Forelimb muscle (tissue), 1 donor: ENCODE results near the gene SLC19A1. TPM values are rescaled to one million over a fixed set of nuclear protein-coding genes. Genes with fewer than 3 reads are reported as not detected.

Experiments
- DNase-seq: peaks from one replicate; pipeline ENCODE4 v3.0.0-alpha.2; 2013; ENCODE audit warnings: low read depth
- polyA plus RNA-seq: library from polyadenylated mRNA; unstranded; fragments of 120-200 nt; gene quantifications from one replicate; pipeline ENCODE4 v1.2.1, GENCODE V29; 2013; ENCODE audit not compliant: insufficient read length

The SLC19A1 gene
- polyA plus RNA-seq, 1 donor, result 8.5 TPM

DNA sequence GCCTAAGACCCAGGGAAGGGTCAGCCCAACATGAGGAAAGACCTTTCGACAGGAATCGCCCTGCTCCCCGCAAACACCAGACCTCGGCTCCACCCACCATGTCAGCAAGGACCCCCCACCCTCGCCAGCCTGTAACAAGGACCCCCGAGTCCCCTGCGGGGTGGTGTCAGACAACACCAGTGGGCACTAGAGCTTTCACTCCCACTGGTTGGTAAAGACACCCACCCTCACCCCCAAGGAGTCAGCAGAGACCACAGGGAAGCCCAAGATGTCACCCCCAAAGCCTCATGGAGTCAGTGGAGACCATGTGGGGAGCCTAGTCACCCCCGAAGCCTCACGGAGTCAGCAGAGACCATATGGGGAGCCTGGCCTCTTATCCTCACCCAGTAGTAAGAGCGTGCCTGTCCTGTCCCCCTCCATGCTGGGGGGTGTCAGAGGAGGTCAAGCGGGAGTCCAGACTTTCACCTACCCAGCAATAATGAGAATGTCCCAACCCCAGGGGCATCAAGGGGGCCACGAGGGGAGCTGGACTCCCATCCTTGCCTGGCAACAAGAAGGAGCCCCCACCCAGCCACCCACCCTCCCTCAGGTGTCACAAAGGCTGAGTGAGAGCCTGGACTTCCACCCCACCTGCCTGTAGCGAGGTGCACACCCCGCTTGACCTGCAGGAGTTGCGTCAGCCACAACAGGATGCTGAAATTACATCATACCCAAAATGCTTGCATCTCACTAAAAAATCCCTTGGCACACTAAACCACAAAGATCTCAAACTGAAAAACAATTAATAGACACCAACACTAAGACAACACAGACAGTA is 24.8 kb downstream of the SLC19A1 start:
- DNase-seq, result no peak

DNA sequence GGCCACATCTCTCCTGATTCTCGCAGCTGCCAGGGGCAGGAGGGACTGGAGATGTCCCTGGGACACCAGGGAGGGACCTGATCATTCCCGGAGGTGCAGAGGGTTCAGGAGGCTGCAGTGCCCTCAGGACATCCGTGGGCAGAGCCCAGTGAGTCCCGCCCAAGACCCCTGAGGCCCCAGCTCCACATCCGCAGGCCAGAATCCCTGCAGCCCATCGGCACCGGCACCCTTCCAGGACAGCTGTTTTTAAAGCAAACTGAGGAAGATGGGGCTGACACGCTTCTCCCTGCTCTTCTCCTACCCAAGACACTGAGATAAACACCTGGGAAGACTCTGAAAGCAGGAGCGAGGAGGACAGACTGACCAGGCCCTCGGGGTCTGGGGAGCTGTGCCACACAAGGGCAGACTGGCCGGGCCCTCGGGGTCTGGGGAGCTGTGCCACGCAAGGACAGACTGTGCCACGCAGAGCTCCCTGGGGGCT is 25.5 kb downstream of the SLC19A1 start:
- no peak for DNase-seq

DNA sequence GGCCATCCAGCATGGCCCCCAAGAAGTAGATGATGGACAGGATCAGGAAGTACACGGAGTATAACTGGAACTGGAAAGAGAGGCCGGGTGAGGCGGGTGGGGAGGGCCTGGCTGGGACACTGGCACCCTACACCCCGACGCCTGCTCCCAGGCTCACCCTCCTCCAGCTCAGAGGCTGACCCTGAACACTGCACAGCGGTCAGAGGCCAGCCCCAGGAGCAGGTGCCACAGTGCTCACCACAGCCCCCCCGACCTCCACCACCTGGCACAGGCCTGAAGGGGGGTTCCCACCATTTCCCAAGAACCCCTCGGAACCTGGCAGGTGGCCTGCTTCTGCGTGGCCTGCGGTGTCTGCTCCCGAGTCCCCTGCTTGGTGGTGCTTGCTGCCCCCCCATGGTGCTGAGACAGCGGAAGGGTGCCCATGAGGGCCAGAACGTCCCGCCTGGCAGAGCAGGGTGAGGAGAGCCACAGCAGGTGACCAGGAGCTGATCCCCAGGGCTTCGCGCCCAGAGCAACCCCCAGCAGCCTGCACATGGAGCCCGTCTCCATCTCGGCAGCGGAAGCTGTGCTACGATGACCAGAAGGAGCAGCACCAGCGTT is 26.1 kb downstream of the SLC19A1 start:
- no peak for DNase-seq

DNA sequence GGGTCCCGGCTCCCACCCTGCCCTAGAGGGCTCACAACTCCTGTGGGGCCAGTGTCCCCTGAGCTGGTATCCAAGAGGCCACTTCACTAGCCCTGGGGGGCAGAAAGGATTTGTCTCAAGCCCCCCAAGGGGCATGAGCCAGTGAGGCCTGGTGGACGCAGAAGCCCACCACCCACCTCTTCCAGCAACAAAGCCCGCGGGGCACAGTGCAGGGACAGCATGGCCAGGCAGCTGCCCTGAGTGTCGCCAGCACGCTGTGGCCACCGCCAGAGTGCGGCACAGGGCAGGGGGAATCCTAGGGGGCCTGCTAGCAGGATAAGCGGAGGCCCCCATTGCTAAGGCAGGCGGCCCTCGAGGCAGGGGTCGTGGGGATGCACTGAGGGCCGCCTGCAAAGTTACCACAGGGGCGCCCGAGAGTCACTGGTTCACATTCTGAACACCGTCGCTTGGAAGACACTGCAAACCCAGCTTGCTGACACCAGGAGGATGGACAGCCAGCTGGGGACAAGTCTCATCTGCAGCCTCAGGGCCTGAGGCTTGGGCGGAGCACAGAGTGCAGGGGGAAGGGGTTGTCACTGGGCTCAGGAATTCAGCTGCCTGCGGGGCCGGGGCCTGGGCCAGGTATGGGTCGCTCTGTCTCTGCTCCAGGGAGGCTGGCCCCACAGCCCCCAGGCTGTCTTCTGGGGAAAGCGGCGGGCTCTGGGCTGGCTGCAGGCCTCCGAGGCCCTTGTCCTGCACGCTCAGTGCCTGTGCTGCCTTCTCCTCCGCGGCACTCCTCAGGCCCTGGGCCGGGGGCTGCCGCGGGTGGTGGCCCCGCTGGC is 26.8 kb downstream of the SLC19A1 start:
- DNase-seq, result no peak

DNA sequence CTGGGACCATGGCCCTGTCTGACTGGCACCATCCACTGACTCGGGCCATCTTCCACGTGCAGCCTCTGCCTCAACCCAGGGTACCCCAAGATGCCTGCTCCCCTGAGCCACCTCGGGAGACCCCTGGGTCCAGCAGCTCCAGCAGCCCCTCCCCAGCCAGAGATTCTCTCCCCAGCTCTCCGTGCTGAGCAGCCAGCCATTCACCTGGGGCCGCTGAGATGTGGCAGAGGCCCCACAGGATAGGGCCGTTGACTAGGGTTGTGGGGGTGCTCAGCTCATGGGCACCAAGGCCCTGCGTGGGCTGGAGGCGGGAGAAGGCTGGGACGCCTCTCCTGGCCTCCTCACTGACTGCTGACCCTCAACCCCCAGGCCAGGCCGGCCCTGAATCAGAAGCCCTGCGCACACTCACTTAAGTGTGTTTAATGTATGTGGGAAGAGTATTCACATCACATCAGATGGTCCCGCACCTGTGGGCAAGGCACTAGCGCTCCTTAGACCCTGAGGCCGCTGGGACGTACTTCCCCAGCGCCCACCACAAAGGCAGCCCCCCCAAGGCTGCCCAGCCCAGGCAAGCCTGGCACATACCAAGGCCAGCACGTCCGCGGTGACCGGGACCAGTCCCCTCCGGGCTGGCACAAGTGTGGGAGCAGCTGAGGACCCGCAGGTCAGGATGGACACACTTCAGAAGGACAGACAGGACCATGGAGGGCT is 27.8 kb downstream of the SLC19A1 start:
- no peak for DNase-seq

DNA sequence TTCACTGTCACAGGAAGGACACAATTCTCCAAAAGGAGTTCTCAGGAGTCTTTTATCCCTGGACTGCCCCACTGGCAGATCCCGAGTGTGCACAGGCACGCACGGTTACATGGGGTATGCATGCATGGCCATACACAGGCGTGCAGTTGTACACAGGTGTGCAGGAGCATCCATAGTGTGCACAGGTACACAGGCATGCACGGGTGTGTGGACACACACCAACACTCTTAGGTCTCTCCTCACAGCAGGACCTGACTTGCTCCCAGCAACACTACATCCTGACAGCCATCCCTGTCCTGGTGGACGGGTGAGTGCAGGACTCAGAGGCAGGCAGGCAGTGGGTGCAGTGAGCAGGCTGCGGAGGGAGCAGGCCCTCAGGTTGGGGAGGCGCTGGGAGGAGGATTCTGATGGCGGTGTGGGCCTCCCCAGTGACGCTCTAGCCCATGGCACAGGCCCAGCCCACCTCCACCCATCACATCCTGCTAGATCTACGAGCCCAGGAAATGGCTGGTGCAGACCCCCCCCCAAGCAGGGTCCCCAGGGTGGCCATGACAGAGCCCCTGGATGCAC is 28.4 kb downstream of the SLC19A1 start:
- DNase-seq, result no peak

DNA sequence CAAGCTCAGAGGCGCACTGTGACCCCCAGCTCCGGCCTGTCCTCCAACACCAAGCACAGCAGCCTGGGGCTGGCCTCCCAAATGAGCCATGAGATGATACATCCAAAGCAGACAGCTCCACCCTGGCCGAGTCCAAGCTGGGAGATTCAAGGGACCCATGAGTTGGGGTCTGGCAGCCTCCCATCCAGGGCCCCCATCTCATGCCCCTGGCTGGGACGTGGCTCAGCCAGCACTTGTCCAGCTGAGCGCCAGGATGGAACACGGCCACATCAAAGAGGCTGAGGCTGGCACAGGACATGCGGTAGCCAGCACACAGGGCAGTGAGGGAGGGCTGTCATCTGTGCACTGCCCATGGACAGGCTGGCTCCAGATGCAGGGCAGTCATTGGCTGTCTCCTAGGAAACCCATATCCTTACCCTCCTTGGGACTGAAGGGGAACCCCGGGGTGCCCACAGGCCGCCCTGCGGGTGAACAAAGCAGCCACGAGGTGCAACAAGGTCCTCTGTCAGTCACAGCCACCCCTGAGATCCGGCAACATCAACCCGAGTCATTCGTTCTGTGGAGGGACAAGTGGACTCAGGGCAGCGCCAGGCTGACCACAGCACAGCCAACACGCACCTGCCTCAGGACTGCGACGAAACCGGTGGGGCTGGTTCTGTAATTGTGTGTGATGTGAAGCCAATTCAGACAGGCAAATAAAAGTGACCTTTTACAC is 29.1 kb downstream of the SLC19A1 start:
- no peak for DNase-seq

DNA sequence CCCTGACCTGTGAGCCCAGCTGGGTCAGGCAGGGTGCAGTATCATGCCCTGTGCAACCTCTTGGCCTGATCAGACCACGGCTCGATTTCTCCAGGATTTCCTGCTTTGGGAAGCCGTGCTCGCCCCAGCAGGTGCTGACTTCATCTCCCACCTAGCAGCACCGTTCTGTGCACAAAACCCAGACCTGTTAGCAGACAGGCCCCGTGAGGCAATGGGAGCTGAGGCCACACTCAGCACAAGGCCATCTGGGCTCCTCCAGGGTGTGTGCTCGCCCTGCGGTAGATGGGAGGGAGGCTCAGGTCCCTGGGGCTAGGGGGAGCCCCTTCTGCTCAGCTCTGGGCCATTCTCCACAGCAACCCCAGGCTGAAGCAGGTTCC is 29.6 kb downstream of the SLC19A1 start:
- no peak for DNase-seq

DNA sequence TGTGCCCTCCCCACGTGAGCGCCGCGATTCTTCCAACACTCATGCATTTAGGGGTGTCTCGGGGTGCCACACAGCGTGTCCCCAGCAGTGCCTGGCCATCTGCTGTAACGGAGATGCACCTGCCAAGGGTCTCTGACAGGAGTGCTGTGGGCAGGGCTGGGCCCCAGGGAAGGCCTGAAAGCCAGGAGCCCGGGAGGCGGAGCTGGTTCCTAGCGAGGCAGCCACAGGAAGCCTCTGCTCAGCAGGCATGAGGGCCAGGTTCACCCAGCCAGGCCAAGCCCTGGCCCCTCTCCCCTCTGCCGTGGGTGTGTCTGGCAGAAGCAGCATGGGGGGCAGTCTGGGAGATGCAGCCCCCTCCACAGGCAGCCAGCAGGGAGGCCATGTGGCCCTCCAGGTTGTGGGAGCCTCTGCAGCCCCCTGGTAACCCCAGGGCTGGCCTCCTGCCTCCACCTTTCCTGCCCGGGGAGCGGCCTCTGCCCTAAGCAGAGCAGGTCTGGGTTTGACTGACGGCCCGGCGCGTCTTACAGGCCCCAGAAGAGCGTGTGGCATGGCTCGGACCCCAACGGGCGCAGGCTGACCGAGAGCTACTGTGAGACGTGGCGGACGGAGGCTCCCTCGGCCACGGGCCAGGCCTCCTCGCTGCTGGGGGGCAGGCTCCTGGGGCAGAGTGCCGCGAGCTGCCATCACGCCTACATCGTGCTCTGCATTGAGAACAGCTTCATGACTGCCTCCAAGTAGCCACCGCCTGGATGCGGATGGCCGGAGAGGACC is 30.4 kb downstream of the SLC19A1 start:
- DNase-seq, result no peak

DNA sequence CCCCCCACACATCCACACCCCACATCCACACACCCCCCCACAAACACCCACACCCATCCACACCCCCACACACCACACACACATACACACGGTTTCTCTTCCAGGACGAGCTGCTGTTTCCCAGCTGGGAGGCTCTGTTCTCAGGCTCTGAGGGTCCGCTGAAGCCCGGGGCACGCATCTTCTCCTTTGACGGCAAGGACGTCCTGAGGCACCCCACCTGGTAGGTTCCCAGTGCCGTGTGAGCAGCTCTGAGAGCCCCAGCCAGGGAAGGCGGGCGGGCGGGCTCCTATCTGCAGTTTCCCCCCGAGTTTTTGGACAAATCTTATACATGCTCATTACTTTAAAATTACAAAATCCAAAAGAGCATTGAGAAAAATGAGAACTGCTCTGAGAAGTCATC is 31.2 kb downstream of the SLC19A1 start:
- no peak for DNase-seq

DNA sequence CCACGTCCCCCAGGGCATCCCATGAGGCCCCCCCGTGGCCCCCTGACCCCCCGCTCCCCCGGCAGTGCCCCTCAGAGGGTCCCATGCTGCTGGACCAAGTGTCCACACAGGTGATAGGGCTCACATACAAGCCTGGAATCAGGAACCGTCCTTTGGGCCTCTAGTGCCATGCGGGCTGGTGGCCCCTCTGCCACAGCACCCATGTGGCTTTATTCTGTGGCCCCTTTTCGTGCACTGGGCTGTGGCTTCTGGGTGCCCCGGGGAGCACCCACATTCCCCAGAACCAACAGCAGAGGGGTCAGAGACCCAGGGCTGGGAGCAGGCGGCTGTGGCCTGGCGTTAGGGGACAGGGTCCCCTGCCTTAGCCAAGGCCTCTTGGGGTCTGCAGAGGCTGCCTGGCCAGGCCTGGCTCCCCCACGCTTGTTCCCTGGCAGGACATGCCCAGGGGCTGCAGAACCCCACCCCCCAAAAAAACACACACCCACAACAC is 31.7 kb downstream of the SLC19A1 start:
- no peak for DNase-seq

DNA sequence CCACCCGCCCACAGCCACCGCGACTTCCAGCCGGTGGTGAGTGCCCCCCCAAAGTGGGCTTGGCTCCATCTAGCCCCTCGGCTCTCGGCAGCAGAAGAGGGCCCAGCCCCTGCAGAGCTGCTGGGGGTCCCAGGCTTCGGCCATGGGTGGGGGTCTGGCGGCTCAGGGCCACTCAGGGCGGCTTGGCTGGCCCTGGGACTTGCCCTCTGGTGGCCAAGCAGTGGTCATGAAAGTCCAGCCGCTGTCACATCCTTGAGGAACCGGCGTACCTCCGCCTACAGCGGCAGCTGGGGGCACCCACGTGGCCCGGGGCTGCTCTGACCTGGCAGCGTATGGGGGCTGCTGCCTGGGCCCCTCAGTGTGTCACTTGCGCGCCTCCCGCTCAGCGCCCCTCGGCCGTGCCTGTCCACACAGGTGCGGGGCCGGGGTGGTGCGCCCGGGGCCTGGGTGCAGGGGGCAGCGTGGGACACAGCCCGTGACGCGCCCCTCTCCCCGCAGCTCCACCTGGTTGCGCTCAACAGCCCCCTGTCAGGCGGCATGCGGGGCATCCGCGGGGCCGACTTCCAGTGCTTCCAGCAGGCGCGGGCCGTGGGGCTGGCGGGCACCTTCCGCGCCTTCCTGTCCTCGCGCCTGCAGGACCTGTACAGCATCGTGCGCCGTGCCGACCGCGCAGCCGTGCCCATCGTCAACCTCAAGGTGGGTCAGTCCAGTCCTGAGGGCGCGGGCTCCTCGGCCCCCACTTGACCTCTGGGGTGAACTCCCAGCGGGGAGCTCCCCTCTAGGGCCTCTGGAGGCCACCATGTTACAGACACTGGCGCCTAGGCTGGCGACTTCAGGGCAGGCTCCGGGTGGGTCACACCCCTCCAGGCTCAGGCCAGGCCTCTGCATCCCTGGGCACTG is 32.4 kb downstream of the SLC19A1 start:
- DNase-seq, result no peak

DNA sequence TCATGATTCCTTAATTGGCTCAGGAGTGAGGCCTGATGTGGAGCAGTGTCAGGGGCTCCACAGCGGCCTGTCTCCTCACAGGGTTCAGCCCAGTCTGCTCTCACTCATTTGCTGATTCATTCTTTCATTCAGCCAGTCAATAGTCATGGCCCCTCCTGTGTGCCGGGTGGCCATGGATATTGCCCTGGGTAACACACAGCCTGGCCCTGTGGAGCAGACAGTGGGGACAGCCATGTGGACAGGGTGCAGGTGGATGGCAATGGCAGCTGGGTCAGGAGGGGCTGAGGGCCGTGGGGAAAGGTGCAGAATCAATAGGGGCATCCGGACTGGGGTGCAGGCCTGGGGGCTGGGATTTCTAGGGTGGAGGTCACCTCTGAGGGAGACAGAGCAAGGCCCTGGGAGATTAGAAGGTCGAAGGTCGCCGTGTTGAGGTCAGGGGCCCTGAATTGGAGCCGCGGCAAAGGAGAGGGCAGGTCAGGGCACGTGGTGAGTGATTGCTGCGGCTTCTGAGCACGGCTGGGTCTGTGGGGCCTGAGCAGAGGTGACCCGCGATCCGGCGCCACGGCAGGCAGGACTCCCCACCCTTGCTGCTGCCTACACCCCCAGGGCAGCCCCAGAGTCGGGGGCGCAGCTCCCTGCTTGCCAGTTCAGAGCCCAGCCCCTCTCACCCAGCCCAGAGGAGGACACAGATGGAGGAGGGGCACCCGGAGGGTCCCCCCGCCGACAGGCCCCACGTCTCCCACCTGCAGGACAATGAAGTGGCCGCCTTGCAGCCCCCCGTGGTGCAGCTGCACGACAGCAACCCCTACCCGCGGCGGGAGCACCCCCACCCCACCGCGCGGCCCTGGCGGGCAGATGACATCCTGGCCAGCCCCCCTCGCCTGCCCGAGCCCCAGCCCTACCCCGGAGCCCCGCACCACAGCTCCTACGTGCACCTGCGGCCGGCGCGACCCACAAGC is 33.4 kb downstream of the SLC19A1 start:
- no peak for DNase-seq

DNA sequence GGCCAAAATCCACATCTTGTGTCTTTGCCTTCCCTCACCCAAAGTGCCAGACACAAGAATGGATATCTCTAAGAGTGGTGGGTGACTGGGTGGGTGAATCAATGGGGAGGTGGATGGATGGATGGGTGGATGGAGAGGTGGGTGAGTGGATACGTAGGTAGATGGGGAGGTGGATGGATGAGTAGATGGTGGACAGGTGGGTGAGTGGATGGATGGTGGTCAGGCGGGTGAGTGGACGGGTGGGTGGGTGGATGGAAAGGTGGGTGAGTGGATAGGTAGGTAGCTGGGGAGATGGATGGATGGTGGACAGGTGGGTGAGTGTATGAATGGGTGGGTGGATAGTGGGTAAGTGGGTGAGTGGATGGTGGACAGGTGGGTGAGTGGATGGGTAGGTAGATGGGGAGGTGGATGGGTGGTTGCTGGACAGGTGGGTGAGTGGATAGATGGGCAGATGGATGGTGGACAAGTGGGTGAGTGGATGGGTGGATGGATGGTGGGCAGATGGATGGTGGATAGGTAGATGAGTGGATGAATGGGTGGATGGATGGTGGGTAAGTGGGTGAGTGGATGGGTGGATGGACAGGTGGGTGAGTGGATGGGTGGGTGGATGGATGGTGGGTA is 34.2 kb downstream of the SLC19A1 start:
- no peak for DNase-seq

DNA sequence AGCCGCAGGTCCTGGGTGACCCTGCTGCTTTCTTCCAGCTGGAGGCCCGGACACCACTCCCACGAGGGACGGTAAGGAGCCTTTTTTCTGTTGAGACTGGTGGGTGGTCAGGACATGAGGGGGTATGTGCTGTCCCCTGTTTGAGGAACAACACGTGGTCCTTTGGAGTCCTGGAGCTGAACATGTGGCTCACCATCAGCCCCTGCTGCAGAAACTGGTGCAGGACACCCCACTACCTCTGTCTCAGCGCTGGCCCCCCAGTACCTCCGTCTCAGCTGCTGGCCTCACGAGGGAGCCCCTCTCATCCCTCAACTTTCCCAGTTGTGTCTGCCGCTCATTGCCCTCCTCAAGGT is 34.7 kb downstream of the SLC19A1 start:
- no peak for DNase-seq

DNA sequence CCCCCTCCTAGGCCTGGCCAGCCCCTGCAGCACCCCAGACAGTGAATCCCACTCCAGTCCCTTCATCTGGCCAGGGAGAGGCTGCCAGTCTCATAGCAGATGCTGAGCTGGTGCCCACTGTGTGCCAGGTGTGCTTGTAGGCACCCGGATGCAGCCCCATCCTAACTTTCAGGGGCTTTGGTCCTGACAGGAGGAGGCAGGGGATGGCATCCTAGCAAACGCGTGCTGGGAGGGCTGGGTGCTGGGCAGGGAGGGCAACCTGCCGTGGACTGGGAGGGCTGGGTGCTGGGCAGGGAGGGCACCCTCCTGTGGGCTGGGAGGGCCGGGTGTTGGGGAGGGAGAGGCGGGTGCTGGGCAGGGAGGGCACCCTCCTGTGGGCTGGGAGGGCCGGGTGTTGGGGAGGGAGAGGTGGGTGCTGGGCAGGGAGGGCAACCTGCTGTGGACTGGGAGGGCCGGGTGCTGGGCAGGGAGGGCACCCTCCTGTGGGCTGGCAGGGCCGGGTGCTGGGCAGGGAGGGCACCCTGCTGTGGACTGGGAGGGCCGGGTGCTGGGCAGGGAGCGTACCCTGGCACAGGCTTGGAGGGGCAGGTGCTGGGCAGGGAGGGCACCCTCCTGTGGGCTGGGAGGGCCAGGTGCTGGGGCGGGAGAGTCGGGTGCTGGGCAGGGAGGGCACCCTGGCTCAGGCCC is 35.3 kb downstream of the SLC19A1 start:
- DNase-seq, result no peak
